SK-N-SH (cell line): ENCODE data around the gene ZBTB38. TPM values are rescaled to one million over a fixed set of nuclear protein-coding genes. Genes with fewer than 3 reads are reported as not detected.

Source experiments
- CTCF ChIA-PET: fragments of 300-600, 350-600 bp; formaldehyde crosslinking; extraction: SDS; loops from one replicate; lab custom pipeline; 2021; lab: Yijun Ruan, JAX
- POLR2A ChIA-PET: fragments of 350-600 bp; sonication (Branson Sonifier 250); formaldehyde crosslinking; extraction: SDS; loops from one replicate; lab custom pipeline; 2020; ENCODE audit warnings: antibody characterized with exemption, inconsistent platforms; lab: Yijun Ruan, JAX
- DNase-seq: peaks from one replicate; pipeline ENCODE4 v3.0.0; 2012
- H2AFZ ChIP-seq: fragments of 200-600 bp; sonication (generic); 2 replicates; pipeline ENCODE4 v1.8.1; 2016; ENCODE audit warnings: antibody characterized with exemption, mild to moderate bottlenecking, low read depth
- H3F3A ChIP-seq: fragments of 200-600 bp; sonication (generic); replicated peaks from 2 replicates; pipeline ENCODE3; 2016; ENCODE audit warnings: antibody characterized with exemption, mild to moderate bottlenecking; ENCODE audit not compliant: insufficient read depth
- H3K27ac ChIP-seq, 2 experiments: fragments of 200-500 bp in 1 of 2; fragments of 200-600 bp in 1 of 2; sonication (Bioruptor generic) in 1 of 2; sonication (generic), shearing (Covaris generic) in 1 of 2; 2 replicates each; pipeline versions ENCODE4 v1.5.1 to v1.6.1; 2014 to 2016; ENCODE audit warnings: low read depth in 2 of 2, inconsistent platforms in 1 of 2, low read length in 1 of 2, mild to moderate bottlenecking in 1 of 2, mixed read lengths in 1 of 2
- H3K27me3 ChIP-seq: fragments of 200-600 bp; sonication (generic), shearing (Covaris generic); 2 replicates; pipeline ENCODE4 v1.6.1; 2016; ENCODE audit warnings: mixed run types; ENCODE audit not compliant: insufficient read depth
- H3K36me3 ChIP-seq, 2 experiments: fragments of 200-500 bp in 1 of 2; fragments of 200-600 bp in 1 of 2; sonication (Bioruptor generic) in 1 of 2; sonication (generic) in 1 of 2; replicated peaks in 1 of 2; 2 replicates each; pipeline versions ENCODE3 to v1.5.1; 2014 to 2016; ENCODE audit warnings: low read length in 1 of 2, mild to moderate bottlenecking in 1 of 2; ENCODE audit not compliant: insufficient read depth in 2 of 2, control insufficient read depth in 1 of 2
- H3K4me1 ChIP-seq, 2 experiments: fragments of 200-500 bp in 1 of 2; fragments of 200-600 bp in 1 of 2; sonication (Bioruptor generic) in 1 of 2; sonication (generic), shearing (Covaris generic) in 1 of 2; 2 replicates each; pipeline versions ENCODE4 v1.5.1 to v1.6.1; 2014 to 2016; ENCODE audit warnings: low read depth in 1 of 2, low read length in 1 of 2, mixed run types in 1 of 2; ENCODE audit not compliant: insufficient read depth in 2 of 2, control insufficient read depth in 1 of 2
- H3K4me2 ChIP-seq: fragments of 200-600 bp; sonication (generic), shearing (Covaris generic); 2 replicates; pipeline ENCODE4 v1.6.1; 2017; ENCODE audit warnings: mixed run types
- H3K4me3 ChIP-seq, 2 experiments: fragments of 200-500 bp in 1 of 2; fragments of 200-600 bp in 1 of 2; sonication (Bioruptor generic) in 1 of 2; sonication (generic), shearing (Covaris generic) in 1 of 2; 2 replicates each; pipeline versions ENCODE4 v1.5.1 to v1.8.1; 2014 to 2016; ENCODE audit warnings: low read depth in 2 of 2, inconsistent platforms in 1 of 2, low read length in 1 of 2, mild to moderate bottlenecking in 1 of 2, mixed read lengths in 1 of 2, moderate library complexity in 1 of 2
- H3K79me2 ChIP-seq: fragments of 200-600 bp; sonication (generic); 2 replicates; pipeline ENCODE4 v1.8.1; 2017; ENCODE audit warnings: mild to moderate bottlenecking; ENCODE audit not compliant: insufficient read depth
- H3K9ac ChIP-seq: fragments of 200-600 bp; sonication (generic); 2 replicates; pipeline ENCODE4 v1.6.1; 2017; ENCODE audit warnings: mixed run types
- H3K9me2 ChIP-seq: fragments of 200-600 bp; sonication (generic); 2 replicates; pipeline ENCODE4 v1.6.1; 2017; ENCODE audit warnings: mixed run types
- H3K9me3 ChIP-seq: fragments of 200-600 bp; sonication (generic); 2 replicates; pipeline ENCODE4 v1.6.1; 2017; ENCODE audit warnings: mixed run types, mild to moderate bottlenecking, moderate library complexity
- H4K20me1 ChIP-seq: fragments of 200-600 bp; sonication (generic); 2 replicates; pipeline ENCODE4 v1.6.1; 2017; ENCODE audit warnings: mild to moderate bottlenecking, mixed run types; ENCODE audit not compliant: insufficient read depth
- CHD2 ChIP-seq: fragments of 150-350 bp; IDR thresholded peaks from 2 replicates; pipeline ENCODE4 v1.6.1; 2018; ENCODE audit warnings: low read length; ENCODE audit not compliant: partially characterized antibody
- EP300 ChIP-seq, 2 experiments: IDR thresholded peaks; 2 replicates each; pipeline versions ENCODE4 v1.4.0 to v1.6.1; 2012; ENCODE audit warnings: borderline replicate concordance in 1 of 2, low read depth in 1 of 2, low read length in 1 of 2
- EZH2phosphoT487 ChIP-seq: fragments of 200-600 bp; sonication (generic); IDR thresholded peaks from 2 replicates; pipeline ENCODE4 v1.6.1; 2017; ENCODE audit warnings: low read depth, mixed run types, mild to moderate bottlenecking, antibody characterized with exemption, moderate library complexity, borderline replicate concordance
- FOXM1 ChIP-seq: IDR thresholded peaks from 2 replicates; pipeline ENCODE4 v1.4.0; 2012; ENCODE audit warnings: low read depth, mild to moderate bottlenecking
- MAX ChIP-seq: IDR thresholded peaks from 2 replicates; pipeline ENCODE4 v1.4.0; 2012; ENCODE audit warnings: low read depth
- MEF2A ChIP-seq: IDR thresholded peaks from 2 replicates; pipeline ENCODE4 v1.4.0; 2012; ENCODE audit warnings: low read depth, borderline replicate concordance
- MXI1 ChIP-seq: IDR thresholded peaks from 2 replicates; pipeline ENCODE4 v1.6.1; 2012; ENCODE audit warnings: mild to moderate bottlenecking, low read depth, low read length, improper control_type of control experiment
- NRF1 ChIP-seq: IDR thresholded peaks from 2 replicates; pipeline ENCODE4 v1.6.1; 2012; ENCODE audit warnings: low read depth, mild to moderate bottlenecking, low read length
- PBX3 ChIP-seq: IDR thresholded peaks from 2 replicates; pipeline ENCODE4; 2012
- RAD21 ChIP-seq: IDR thresholded peaks from 2 replicates; pipeline ENCODE4 v1.6.1; 2012; ENCODE audit warnings: mild to moderate bottlenecking, low read length
- RCOR1 ChIP-seq: fragments of 150-350 bp; IDR thresholded peaks from 2 replicates; pipeline ENCODE4 v1.6.1; 2017; ENCODE audit warnings: antibody characterized with exemption, low read length
- TAF1 ChIP-seq: IDR thresholded peaks from 2 replicates; pipeline ENCODE4 v1.6.1; 2012; ENCODE audit warnings: low read depth, mild to moderate bottlenecking, low read length, moderate library complexity, borderline replicate concordance
- TEAD4 ChIP-seq: IDR thresholded peaks from 2 replicates; pipeline ENCODE4 v1.4.0; 2012; ENCODE audit warnings: mild to moderate bottlenecking, borderline replicate concordance; ENCODE audit not compliant: insufficient read depth
- USF2 ChIP-seq: fragments of 150-350 bp; IDR thresholded peaks from 2 replicates; pipeline ENCODE4 v1.6.1; 2017; ENCODE audit warnings: antibody characterized with exemption, low read length, low read depth, borderline replicate concordance
- WGBS: methylation state at CpG from one replicate; pipeline ENCODE4 v1.1.6; 2017; ENCODE audit warnings: low lambda C conversion rate; 5-methylcytosine and 5-hydroxymethylcytosine counted together
- polyA plus RNA-seq, 3 experiments: library from polyadenylated mRNA; depleted of rRNA; stranded (reverse); fragments of >200 nt; gene quantifications; 2 replicates each; pipeline ENCODE4 v1.2.3, GENCODE V29; 2012
- TF ChIP-seq, protein P1 (sequence below): IDR thresholded peaks from 2 replicates; pipeline ENCODE4 v1.4.0; 2012; ENCODE audit warnings: low read depth, borderline replicate concordance
- TF ChIP-seq, protein P2 (sequence below): fragments of 200-600 bp; sonication (generic); IDR thresholded peaks from 2 replicates; pipeline ENCODE4 v1.6.1; 2017; ENCODE audit warnings: antibody characterized with exemption, mild to moderate bottlenecking, moderate library complexity

ZBTB38 gene
- polyA plus RNA-seq, 1 of the 3 experiments (the other 2 are of a cell fraction) = 10.1 TPM

GRCh38 chr3:141394560-141394959 lies 26.3 kb downstream of the ZBTB38 start:
- 93% methylated on average over 3 of the region's 3 CpGs for WGBS
- no peak overlapping the region for H3K4me3 ChIP-seq
- no peaks in the 10 kb centered on the region for H4K20me1 ChIP-seq
- H3K9me2 ChIP-seq = no peaks in the 10 kb centered on the region
- CTCF ChIA-PET = interaction anchor here (0.8 to 1.1 kb wide), 2 partner anchors 11 to 60 kb away, joined by 3 to 4 read pairs; no protein-coding TSS in a partner anchor
- no peak overlapping the region for H3K9ac ChIP-seq
- no peak overlapping the region for H3K4me2 ChIP-seq
- H3F3A ChIP-seq = peaks cover 11% of the 10 kb centered on the region
- peaks cover 0 to 24% of the 10 kb centered on the region in 2 experiments; a peak in 3 of 4 replicates for H3K4me1 ChIP-seq
- H3K36me3 ChIP-seq = peaks cover 13 to 39% of the 10 kb centered on the region in 2 experiments
- no peaks in the 10 kb centered on the region for H3K79me2 ChIP-seq
- no peak overlapping the region for H2AFZ ChIP-seq
- no peaks in the 10 kb centered on the region for H3K27me3 ChIP-seq
- H3K27ac ChIP-seq = peak overlapping the region in 1 of 2 experiments; percentile 89; a peak in 1 of 4 replicates
- peaks cover 13% of the 10 kb centered on the region; the same call in 1 of the 2 replicates for H3K9me3 ChIP-seq
- no peak for TF ChIP-seq EP300 (IDR thresholded peaks at IDR 0.05; ENCODE audit: borderline replicate concordance in 1 of 2, low read depth in 1 of 2, low read length in 1 of 2)
- no peak for TF ChIP-seq MAX
- no peak for TF ChIP-seq MEF2A
- TF ChIP-seq USF2 = no peak
- no peak for TF ChIP-seq CHD2
- no peak for TF ChIP-seq NRF1
- TF ChIP-seq MXI1 = no peak
- no peak for TF ChIP-seq TEAD4
- TF ChIP-seq FOXM1 = no peak
- no peak for TF ChIP-seq RAD21
- TF ChIP-seq, protein P1, sequence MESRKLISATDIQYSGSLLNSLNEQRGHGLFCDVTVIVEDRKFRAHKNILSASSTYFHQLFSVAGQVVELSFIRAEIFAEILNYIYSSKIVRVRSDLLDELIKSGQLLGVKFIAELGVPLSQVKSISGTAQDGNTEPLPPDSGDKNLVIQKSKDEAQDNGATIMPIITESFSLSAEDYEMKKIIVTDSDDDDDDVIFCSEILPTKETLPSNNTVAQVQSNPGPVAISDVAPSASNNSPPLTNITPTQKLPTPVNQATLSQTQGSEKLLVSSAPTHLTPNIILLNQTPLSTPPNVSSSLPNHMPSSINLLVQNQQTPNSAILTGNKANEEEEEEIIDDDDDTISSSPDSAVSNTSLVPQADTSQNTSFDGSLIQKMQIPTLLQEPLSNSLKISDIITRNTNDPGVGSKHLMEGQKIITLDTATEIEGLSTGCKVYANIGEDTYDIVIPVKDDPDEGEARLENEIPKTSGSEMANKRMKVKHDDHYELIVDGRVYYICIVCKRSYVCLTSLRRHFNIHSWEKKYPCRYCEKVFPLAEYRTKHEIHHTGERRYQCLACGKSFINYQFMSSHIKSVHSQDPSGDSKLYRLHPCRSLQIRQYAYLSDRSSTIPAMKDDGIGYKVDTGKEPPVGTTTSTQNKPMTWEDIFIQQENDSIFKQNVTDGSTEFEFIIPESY = no peak
- TF ChIP-seq EZH2phosphoT487 = no peak
- TF ChIP-seq PBX3 = no peak
- TF ChIP-seq RCOR1 = no peak
- TF ChIP-seq, protein P2, sequence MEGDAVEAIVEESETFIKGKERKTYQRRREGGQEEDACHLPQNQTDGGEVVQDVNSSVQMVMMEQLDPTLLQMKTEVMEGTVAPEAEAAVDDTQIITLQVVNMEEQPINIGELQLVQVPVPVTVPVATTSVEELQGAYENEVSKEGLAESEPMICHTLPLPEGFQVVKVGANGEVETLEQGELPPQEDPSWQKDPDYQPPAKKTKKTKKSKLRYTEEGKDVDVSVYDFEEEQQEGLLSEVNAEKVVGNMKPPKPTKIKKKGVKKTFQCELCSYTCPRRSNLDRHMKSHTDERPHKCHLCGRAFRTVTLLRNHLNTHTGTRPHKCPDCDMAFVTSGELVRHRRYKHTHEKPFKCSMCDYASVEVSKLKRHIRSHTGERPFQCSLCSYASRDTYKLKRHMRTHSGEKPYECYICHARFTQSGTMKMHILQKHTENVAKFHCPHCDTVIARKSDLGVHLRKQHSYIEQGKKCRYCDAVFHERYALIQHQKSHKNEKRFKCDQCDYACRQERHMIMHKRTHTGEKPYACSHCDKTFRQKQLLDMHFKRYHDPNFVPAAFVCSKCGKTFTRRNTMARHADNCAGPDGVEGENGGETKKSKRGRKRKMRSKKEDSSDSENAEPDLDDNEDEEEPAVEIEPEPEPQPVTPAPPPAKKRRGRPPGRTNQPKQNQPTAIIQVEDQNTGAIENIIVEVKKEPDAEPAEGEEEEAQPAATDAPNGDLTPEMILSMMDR = no peak
- no peak for TF ChIP-seq TAF1
- POLR2A ChIA-PET = no interaction called here
- DNase-seq = no peak
